ENCODE data around the gene NLRP1. TPM values are rescaled to one million over a fixed set of nuclear protein-coding genes. Genes with fewer than 3 reads are reported as not detected.

Gene NLRP1
- total and polyA plus RNA-seq, 2 experiments from 2014 or later = 17.5 to 33.4 TPM

DNA sequence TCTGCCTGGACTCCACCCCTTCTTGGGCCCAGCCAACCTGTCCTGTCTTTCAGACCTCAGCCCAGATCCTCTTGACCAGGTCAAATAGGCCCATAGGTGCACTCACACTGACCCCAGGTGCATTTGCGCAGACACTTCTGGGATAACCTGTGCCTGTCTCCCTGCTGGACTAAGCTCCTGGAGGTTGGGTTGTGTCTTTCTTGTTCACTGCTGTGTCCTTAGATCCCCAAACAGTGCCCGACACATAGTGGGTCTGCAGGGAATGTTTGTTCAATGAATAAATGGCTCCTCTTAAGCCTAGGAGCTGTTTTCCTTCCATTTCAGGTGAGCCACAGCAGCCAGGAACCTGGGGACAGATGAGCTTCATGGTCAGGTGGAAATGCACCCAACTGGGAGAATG lies 48.9 kb downstream of the NLRP1 start:
- Histone ChIP-seq H3K4me3 (no peak overlapping the region), H4K20me1 (ENCODE audit: insufficient read depth) (no peaks in the 10 kb centered on the region), H3F3A (ENCODE audit: insufficient read depth) (0 out of 2 replicates have a peak, but pooled peaks cover 4% of the 10 kb centered on the region), H3K4me2 (ENCODE audit: unreplicated experiment) (no peak overlapping the region), H3K36me3 (ENCODE audit: low read depth) (peaks cover 23% of the 10 kb centered on the region), H3K9me2 (ENCODE audit: insufficient read depth) (no peaks in the 10 kb centered on the region), H3K79me2 (ENCODE audit: insufficient read depth) (no peaks in the 10 kb centered on the region), H3K4me1 (ENCODE audit: insufficient read depth) (no peaks in the 10 kb centered on the region), H3K27ac (no peak overlapping the region), H3K9ac (no peak overlapping the region), H2AFZ (no peak overlapping the region), H3K27me3 (replicated peaks; ENCODE audit: insufficient read depth) (no peaks in the 10 kb centered on the region), H3K9me3 (ENCODE audit: low read depth) (no peaks in the 10 kb centered on the region)
- in situ Hi-C loops (cut with MboI) = no loop called here
- TF ChIP-seq EZH2phosphoT487 (IDR thresholded peaks at IDR 0.05; ENCODE audit: insufficient read depth, low read depth) (no peak), EZH2 (IDR thresholded peaks at IDR 0.05; ENCODE audit: insufficient read depth, poor library complexity, severe bottlenecking) (no peak)
- DNase-seq = no peak
- 100% methylated on average over 2 of the region's 2 CpGs for WGBS, 2 experiments (ENCODE audit: low coverage in 1 of 2, low lambda C conversion rate in 2 of 2, missing lambda C conversion rate in 2 of 2)

DNA sequence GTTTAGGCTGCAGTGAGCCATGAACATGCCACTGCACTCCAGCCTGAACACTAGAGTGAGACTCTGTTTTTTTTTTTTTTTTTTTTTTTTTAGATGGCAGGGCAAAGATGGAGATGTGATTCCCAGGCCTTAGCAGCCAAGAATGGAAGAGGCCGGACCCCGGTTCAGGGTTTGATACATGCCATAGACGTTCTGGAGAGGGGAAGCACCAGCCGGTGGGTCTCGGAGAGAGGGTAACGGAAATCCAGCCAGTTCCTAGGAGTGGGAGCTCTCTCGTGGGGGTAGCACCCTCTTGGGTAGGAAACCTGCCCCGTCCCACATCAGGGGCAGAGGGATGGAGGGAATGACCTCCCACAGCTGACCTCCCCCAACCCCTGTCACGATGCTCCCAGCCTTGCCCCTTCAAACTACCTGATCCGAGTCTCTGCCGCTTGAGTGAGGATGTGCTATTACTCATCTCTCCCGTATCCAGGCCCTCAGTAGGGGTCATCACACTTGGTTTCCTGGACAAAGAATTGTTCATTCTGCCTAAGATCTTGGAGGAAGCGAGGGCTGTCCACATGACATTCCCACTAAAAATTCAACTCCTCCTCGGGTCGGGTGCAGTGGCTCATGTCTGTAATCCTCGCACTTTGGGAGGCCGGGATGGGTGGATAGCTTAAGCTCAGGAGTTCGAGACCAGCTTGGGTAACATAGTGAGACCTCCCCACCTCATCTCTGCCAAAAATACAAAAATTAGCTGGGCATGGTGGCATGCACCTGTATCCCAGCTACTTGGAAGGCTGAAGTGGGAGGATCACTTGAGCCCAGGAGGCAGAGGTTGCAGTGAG lies 50.6 kb downstream of the NLRP1 start:
- no peaks in the 10 kb centered on the region for H4K20me1 ChIP-seq (ENCODE audit: insufficient read depth)
- peaks cover 19% of the 10 kb centered on the region for H3F3A ChIP-seq (ENCODE audit: insufficient read depth)
- H3K4me1 ChIP-seq (ENCODE audit: insufficient read depth) = no peaks in the 10 kb centered on the region
- H3K36me3 ChIP-seq (ENCODE audit: low read depth) = peaks cover 37% of the 10 kb centered on the region
- H3K4me2 ChIP-seq (ENCODE audit: unreplicated experiment) = no peak overlapping the region
- no peaks in the 10 kb centered on the region for H3K9me3 ChIP-seq (ENCODE audit: low read depth)
- H3K27me3 ChIP-seq (replicated peaks; ENCODE audit: insufficient read depth) = no peaks in the 10 kb centered on the region
- no peak for DNase-seq
- TF ChIP-seq EZH2phosphoT487 (IDR thresholded peaks at IDR 0.05; ENCODE audit: insufficient read depth, low read depth) = no peak
- no peak for TF ChIP-seq EZH2 (IDR thresholded peaks at IDR 0.05; ENCODE audit: insufficient read depth, poor library complexity, severe bottlenecking)
- no peak overlapping the region for H3K4me3 ChIP-seq
- no peak overlapping the region for H2AFZ ChIP-seq
- no peaks in the 10 kb centered on the region for H3K9me2 ChIP-seq (ENCODE audit: insufficient read depth)
- whole genome bisulfite sequencing, 2 experiments (ENCODE audit: low coverage in 1 of 2, low lambda C conversion rate in 2 of 2, missing lambda C conversion rate in 2 of 2) = 87 to 88% methylated on average over 18 of the region's 18 CpGs
- in situ Hi-C loops (cut with MboI) = no loop called here
- H3K9ac ChIP-seq = no peak overlapping the region
- H3K79me2 ChIP-seq (ENCODE audit: insufficient read depth) = no peaks in the 10 kb centered on the region
- no peak overlapping the region for H3K27ac ChIP-seq

DNA sequence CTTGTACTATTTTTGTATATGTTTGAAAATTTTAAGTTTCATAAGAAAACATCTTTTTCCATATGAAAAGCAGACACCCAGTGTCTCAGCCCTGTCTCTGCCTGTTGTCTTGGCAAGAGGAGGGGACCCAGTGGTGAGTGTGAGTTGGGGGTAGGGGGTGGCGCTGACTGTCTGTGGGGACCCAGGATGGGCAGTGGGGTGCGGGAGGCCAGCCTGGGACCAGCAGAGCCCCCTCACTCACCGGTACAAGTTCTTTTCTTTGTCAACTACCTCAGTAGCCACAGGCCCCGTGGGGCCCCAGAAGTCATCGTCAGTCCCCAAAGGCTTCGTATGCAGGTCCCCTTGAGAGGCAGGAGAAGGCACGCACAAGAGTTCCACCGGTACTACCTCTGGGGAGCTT lies 51.7 kb downstream of the NLRP1 start:
- Histone ChIP-seq H3K4me2 (ENCODE audit: unreplicated experiment) (no peak overlapping the region), H3K36me3 (ENCODE audit: low read depth) (peaks cover 42% of the 10 kb centered on the region), H3K9me2 (ENCODE audit: insufficient read depth) (no peaks in the 10 kb centered on the region), H3K4me1 (ENCODE audit: insufficient read depth) (0 out of 2 replicates have a peak, but pooled peaks cover under 1% of the 10 kb centered on the region), H3K79me2 (ENCODE audit: insufficient read depth) (no peaks in the 10 kb centered on the region), H3K27ac (no peak overlapping the region), H2AFZ (no peak overlapping the region), H3K27me3 (replicated peaks; ENCODE audit: insufficient read depth) (no peaks in the 10 kb centered on the region), H3F3A (ENCODE audit: insufficient read depth) (peaks cover 26% of the 10 kb centered on the region), H4K20me1 (ENCODE audit: insufficient read depth) (no peaks in the 10 kb centered on the region), H3K4me3 (no peak overlapping the region), H3K9me3 (ENCODE audit: low read depth) (no peaks in the 10 kb centered on the region), H3K9ac (no peak overlapping the region)
- 94 to 100% methylated on average over 7 to 8 of the region's 8 CpGs for WGBS, 2 experiments (ENCODE audit: low coverage in 1 of 2, low lambda C conversion rate in 2 of 2, missing lambda C conversion rate in 2 of 2)
- DNase-seq = no peak
- no peak for TF ChIP-seq EZH2phosphoT487 (IDR thresholded peaks at IDR 0.05; ENCODE audit: insufficient read depth, low read depth)
- in situ Hi-C loops (cut with MboI) = no loop called here

DNA sequence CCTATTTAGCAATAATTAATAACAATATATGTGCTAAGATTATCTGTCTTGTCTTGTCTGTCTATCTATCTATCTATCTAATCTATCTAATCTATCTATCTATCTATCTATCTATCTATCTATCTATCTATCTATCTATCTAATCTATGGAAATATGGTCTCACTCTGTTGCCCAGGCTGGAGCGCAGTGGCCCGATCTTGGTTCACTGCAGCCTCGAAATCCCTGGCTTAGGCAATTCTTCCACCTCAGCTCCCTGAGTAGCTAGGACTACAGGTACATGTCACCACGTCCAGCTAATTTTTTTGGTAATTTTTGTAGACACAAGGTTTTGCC lies 53.3 kb downstream of the NLRP1 start:
- H3K9me2 ChIP-seq (ENCODE audit: insufficient read depth) = no peaks in the 10 kb centered on the region
- peaks cover 15% of the 10 kb centered on the region for H3K4me1 ChIP-seq (ENCODE audit: insufficient read depth)
- H3K9ac ChIP-seq = no peak overlapping the region
- no peak overlapping the region for H2AFZ ChIP-seq
- H3K27me3 ChIP-seq (replicated peaks; ENCODE audit: insufficient read depth) = no peaks in the 10 kb centered on the region
- no peak overlapping the region for H3K4me3 ChIP-seq
- in situ Hi-C loops (cut with MboI) = no loop called here
- no peaks in the 10 kb centered on the region for H4K20me1 ChIP-seq (ENCODE audit: insufficient read depth)
- H3K79me2 ChIP-seq (ENCODE audit: insufficient read depth) = no peaks in the 10 kb centered on the region
- DNase-seq = no peak
- WGBS, 2 experiments (ENCODE audit: low coverage in 1 of 2, low lambda C conversion rate in 2 of 2, missing lambda C conversion rate in 2 of 2) = 97 to 99% methylated on average over 4 of the region's 4 CpGs
- H3F3A ChIP-seq (ENCODE audit: insufficient read depth) = peaks cover 37% of the 10 kb centered on the region
- no peaks in the 10 kb centered on the region for H3K9me3 ChIP-seq (ENCODE audit: low read depth)
- TF ChIP-seq EZH2phosphoT487 (IDR thresholded peaks at IDR 0.05; ENCODE audit: insufficient read depth, low read depth) (no peak), EZH2 (IDR thresholded peaks at IDR 0.05; ENCODE audit: insufficient read depth, poor library complexity, severe bottlenecking) (no peak)
- H3K36me3 ChIP-seq (ENCODE audit: low read depth) = peaks cover 42% of the 10 kb centered on the region
- no peak overlapping the region for H3K27ac ChIP-seq
- no peak overlapping the region for H3K4me2 ChIP-seq (ENCODE audit: unreplicated experiment)

Data from GM23248 (cell line).